Breast epithelium (tissue), 4 donors: ENCODE measurements around the gene PTGFR. TPM values are rescaled to one million over a fixed set of nuclear protein-coding genes. Genes with fewer than 3 reads are reported as not detected.

Experiments
- DNase-seq, 2 donors: peaks; one replicate each; pipeline ENCODE4 v3.0.0-alpha.2; 2019; ENCODE audit warnings: low spot score in 2 of 2
- H3K27ac ChIP-seq, 2 donors: fragments of 200-600 bp; sonication (generic) in 1 of 2; one replicate each; pipeline ENCODE4 v1.5.1; 2016 to 2019; ENCODE audit warnings: mild to moderate bottlenecking in 1 of 2
- H3K27me3 ChIP-seq, 2 donors: fragments of 200-600 bp; sonication (generic) in 1 of 2; one replicate each; pipeline versions ENCODE4 v1.5.1 to v1.6.0; 2017 to 2019; ENCODE audit warnings: control low read depth in 1 of 2, mild to moderate bottlenecking in 1 of 2
- H3K36me3 ChIP-seq: fragments of 200-600 bp; one replicate; pipeline ENCODE4 v1.5.1; 2019
- H3K4me1 ChIP-seq, 2 donors: fragments of 200-600 bp; sonication (generic); one replicate each; pipeline ENCODE4 v1.5.1; 2016 to 2019; ENCODE audit warnings: control low read depth in 1 of 2
- H3K4me3 ChIP-seq, 3 donors: fragments of 200-600 bp; sonication (generic); 1 replicate in 2 of 3; 2 replicates in 1 of 3; pipeline ENCODE4 v1.5.1; 2016 to 2019; ENCODE audit warnings: mild to moderate bottlenecking in 3 of 3, moderate library complexity in 2 of 3
- H3K9me3 ChIP-seq, 2 donors: fragments of 200-600 bp; sonication (generic) in 1 of 2; one replicate each; pipeline ENCODE4 v1.5.1; 2016 to 2019; ENCODE audit warnings: control low read depth in 1 of 2
- POLR2A ChIP-seq: fragments of 450-650 bp; IDR thresholded peaks from one replicate; pipeline ENCODE4 v1.6.1; 2016; ENCODE audit warnings: antibody characterized with exemption, mild to moderate bottlenecking, moderate library complexity
- POLR2AphosphoS5 ChIP-seq, 3 donors: sonication (generic); formaldehyde crosslinking; IDR thresholded peaks; one replicate each; pipeline ENCODE4 v1.6.1; 2017; ENCODE audit warnings: antibody characterized with exemption in 3 of 3
- intact Hi-C: fragments of 100-400 bp; cut with DNase I; formaldehyde crosslinking; loops from one replicate; pipeline ENCODE4 v1.15.1; 2023; ENCODE audit warnings: low total_unique reads
- total RNA-seq, 3 donors: library from RNA; depleted of rRNA; stranded (reverse); fragments of >200 nt; gene quantifications; one replicate each; pipeline ENCODE4 v1.1.0, GENCODE V29; 2016
- TF ChIP-seq, protein P1 (sequence below), 3 donors: fragments of 450-650 bp; IDR thresholded peaks; one replicate each; pipeline ENCODE4 v1.5.1; 2016 to 2017; ENCODE audit warnings: antibody characterized with exemption in 3 of 3, mild to moderate bottlenecking in 3 of 3, moderate library complexity in 3 of 3

PTGFR gene
- total RNA-seq, 3 donors from 2014 or later: 2.3 to 16.5 (median 7.9) TPM

GRCh38 chr1:78519446-78519845 lies 28.7 kb downstream of the PTGFR start:
- DNase-seq: no peak
- H3K27ac ChIP-seq: no peak overlapping the region
- TF ChIP-seq, protein P1, sequence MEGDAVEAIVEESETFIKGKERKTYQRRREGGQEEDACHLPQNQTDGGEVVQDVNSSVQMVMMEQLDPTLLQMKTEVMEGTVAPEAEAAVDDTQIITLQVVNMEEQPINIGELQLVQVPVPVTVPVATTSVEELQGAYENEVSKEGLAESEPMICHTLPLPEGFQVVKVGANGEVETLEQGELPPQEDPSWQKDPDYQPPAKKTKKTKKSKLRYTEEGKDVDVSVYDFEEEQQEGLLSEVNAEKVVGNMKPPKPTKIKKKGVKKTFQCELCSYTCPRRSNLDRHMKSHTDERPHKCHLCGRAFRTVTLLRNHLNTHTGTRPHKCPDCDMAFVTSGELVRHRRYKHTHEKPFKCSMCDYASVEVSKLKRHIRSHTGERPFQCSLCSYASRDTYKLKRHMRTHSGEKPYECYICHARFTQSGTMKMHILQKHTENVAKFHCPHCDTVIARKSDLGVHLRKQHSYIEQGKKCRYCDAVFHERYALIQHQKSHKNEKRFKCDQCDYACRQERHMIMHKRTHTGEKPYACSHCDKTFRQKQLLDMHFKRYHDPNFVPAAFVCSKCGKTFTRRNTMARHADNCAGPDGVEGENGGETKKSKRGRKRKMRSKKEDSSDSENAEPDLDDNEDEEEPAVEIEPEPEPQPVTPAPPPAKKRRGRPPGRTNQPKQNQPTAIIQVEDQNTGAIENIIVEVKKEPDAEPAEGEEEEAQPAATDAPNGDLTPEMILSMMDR (IDR thresholded peaks at IDR 0.05): no peak
- TF ChIP-seq POLR2A (no peak), POLR2AphosphoS5 (IDR thresholded peaks at IDR 0.05) (no peak)
- H3K36me3 ChIP-seq: no peaks in the 10 kb centered on the region
- H3K27me3 ChIP-seq: no peaks in the 10 kb centered on the region
- H3K4me1 ChIP-seq: no peaks in the 10 kb centered on the region
- intact Hi-C loops: no loop called here
- no peaks in the 10 kb centered on the region for H3K9me3 ChIP-seq
- no peak overlapping the region for H3K4me3 ChIP-seq

GRCh38 chr1:78520216-78520615 lies 29.4 kb downstream of the PTGFR start:
- Histone ChIP-seq H3K27ac (no peak overlapping the region), H3K4me3 (no peak overlapping the region), H3K27me3 (no peaks in the 10 kb centered on the region), H3K4me1 (no peaks in the 10 kb centered on the region), H3K36me3 (no peaks in the 10 kb centered on the region), H3K9me3 (no peaks in the 10 kb centered on the region)
- no peak for DNase-seq
- intact Hi-C loops: no loop called here
- TF ChIP-seq, protein P1 (IDR thresholded peaks at IDR 0.05): no peak
- TF ChIP-seq POLR2AphosphoS5 (IDR thresholded peaks at IDR 0.05) (no peak), POLR2A (no peak)

DNA sequence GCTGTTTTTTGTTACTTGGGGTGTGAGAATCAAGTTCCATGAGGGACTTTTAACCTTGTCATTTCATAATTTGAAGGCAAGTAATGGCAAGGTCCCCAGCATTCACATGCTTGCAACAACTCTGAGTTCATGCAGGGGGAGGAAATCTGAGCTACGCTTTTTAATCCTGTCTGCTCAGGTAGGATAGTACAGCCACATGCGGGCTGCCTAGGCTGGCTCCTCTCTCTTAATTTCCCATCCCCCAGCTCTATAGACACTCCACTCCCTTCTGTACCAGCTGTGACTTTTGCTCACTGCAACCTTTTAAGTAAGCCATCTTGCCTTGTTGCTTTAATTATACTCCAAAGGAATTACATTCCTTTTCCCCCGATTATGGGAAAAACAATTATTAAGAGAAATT lies 30.1 kb downstream of the PTGFR start:
- no peaks in the 10 kb centered on the region for H3K4me1 ChIP-seq
- TF ChIP-seq POLR2AphosphoS5 (IDR thresholded peaks at IDR 0.05) (no peak), POLR2A (no peak)
- TF ChIP-seq, protein P1 (IDR thresholded peaks at IDR 0.05): no peak
- no peak overlapping the region for H3K4me3 ChIP-seq
- no peak overlapping the region for H3K27ac ChIP-seq
- DNase-seq: no peak
- no peaks in the 10 kb centered on the region for H3K9me3 ChIP-seq
- no peaks in the 10 kb centered on the region for H3K27me3 ChIP-seq
- intact Hi-C loops: no loop called here
- no peaks in the 10 kb centered on the region for H3K36me3 ChIP-seq

GRCh38 chr1:78522136-78522535 lies 31.4 kb downstream of the PTGFR start:
- Histone ChIP-seq H3K27me3 (no peaks in the 10 kb centered on the region), H3K4me1 (no peaks in the 10 kb centered on the region), H3K27ac (peak overlapping the region; percentile 10 to 33), H3K9me3 (no peaks in the 10 kb centered on the region), H3K4me3 (peak overlapping the region in 2 of 3 donors; percentile 4 to 25), H3K36me3 (no peaks in the 10 kb centered on the region)
- intact Hi-C loops: no loop called here
- no peak for DNase-seq
- TF ChIP-seq, protein P1 (IDR thresholded peaks at IDR 0.05): no peak
- TF ChIP-seq POLR2A (no peak), POLR2AphosphoS5 (IDR thresholded peaks at IDR 0.05) (no peak)

GRCh38 chr1:78526496-78526895 lies 35.7 kb downstream of the PTGFR start:
- Histone ChIP-seq H3K27me3 (no peaks in the 10 kb centered on the region), H3K9me3 (no peaks in the 10 kb centered on the region), H3K4me3 (no peak overlapping the region), H3K27ac (no peak overlapping the region), H3K4me1 (no peaks in the 10 kb centered on the region), H3K36me3 (no peaks in the 10 kb centered on the region)
- no peak for DNase-seq
- TF ChIP-seq, protein P1 (IDR thresholded peaks at IDR 0.05): no peak
- TF ChIP-seq POLR2A (no peak), POLR2AphosphoS5 (IDR thresholded peaks at IDR 0.05) (no peak)
- intact Hi-C loops: no loop called here
